Globus pallidus (tissue), 1 donor: ENCODE measurements around the gene LDLRAD2.
"Not testable (repeated sequence)": the region's sequence is repeated elsewhere in the genome, so short reads cannot be mapped to it uniquely, and the experiment has no call there.

ENCODE experiments used
- DNase-seq: peaks from one replicate; pipeline ENCODE4 v3.0.0-alpha.2; 2015; ENCODE audit warnings: low spot score

The LDLRAD2 gene

GRCh38 chr1:21823980-21824702, 12.1 kb downstream of the LDLRAD2 start:
- DNase-seq: no peak

- no peak for DNase-seq
Measured at GRCh38 chr1:21824926-21825325, 12.9 kb downstream of the LDLRAD2 start.

- DNase-seq: no peak
Measured at GRCh38 chr1:21825393-21825792, 13.3 kb downstream of the LDLRAD2 start.

GRCh38 chr1:21826694-21827093, 14.6 kb downstream of the LDLRAD2 start:
- not testable (repeated sequence) for DNase-seq

- DNase-seq: no peak
Measured at GRCh38 chr1:21827141-21827679, 15.1 kb downstream of the LDLRAD2 start.

GRCh38 chr1:21828075-21828474, 16.0 kb downstream of the LDLRAD2 start:
- no peak for DNase-seq

- no peak for DNase-seq
Measured at GRCh38 chr1:21828506-21829210, 16.6 kb downstream of the LDLRAD2 start.

GRCh38 chr1:21829294-21829693, 17.2 kb downstream of the LDLRAD2 start:
- no peak for DNase-seq

GRCh38 chr1:21830792-21831453, 18.9 kb downstream of the LDLRAD2 start:
- DNase-seq: no peak

GRCh38 chr1:21831454-21831970, 19.4 kb downstream of the LDLRAD2 start:
- DNase-seq: no peak

GRCh38 chr1:21833392-21833976, 21.4 kb downstream of the LDLRAD2 start:
- DNase-seq: no peak

GRCh38 chr1:21834094-21834493, 22.0 kb downstream of the LDLRAD2 start:
- DNase-seq: no peak

- DNase-seq: no peak
Measured at GRCh38 chr1:21834666-21835065, 22.6 kb downstream of the LDLRAD2 start.

- no peak for DNase-seq
Measured at GRCh38 chr1:21836010-21836409, 23.9 kb downstream of the LDLRAD2 start.

GRCh38 chr1:21836729-21837128, 24.7 kb downstream of the LDLRAD2 start:
- DNase-seq: no peak

- no peak for DNase-seq
Measured at GRCh38 chr1:21837476-21837875, 25.4 kb downstream of the LDLRAD2 start.

GRCh38 chr1:21838359-21839157, 26.5 kb downstream of the LDLRAD2 start:
- DNase-seq: no peak

- no peak for DNase-seq
Measured at GRCh38 chr1:21839337-21840037, 27.4 kb downstream of the LDLRAD2 start.

- no peak for DNase-seq
Measured at GRCh38 chr1:21840981-21841380, 28.9 kb downstream of the LDLRAD2 start.

GRCh38 chr1:21841852-21842466, 29.9 kb downstream of the LDLRAD2 start:
- no peak for DNase-seq
